HFF-Myc (cell line): ENCODE data around the gene TTLL10.

Source experiments
- DNase-seq: peaks from one replicate; pipeline ENCODE4 v3.0.0-alpha.2; 2011; ENCODE audit warnings: low read depth; ENCODE audit errors: extremely low read depth
- H3K4me3 ChIP-seq: replicated peaks from 2 replicates; pipeline ENCODE4 v1.5.1; 2011; ENCODE audit warnings: low read depth, mild to moderate bottlenecking, control low read depth, low read length
- TF ChIP-seq, protein P1 (sequence below): IDR thresholded peaks from 2 replicates; pipeline ENCODE4 v1.5.1; 2012; ENCODE audit warnings: mild to moderate bottlenecking, low read depth, low read length, control low read depth; ENCODE audit errors: missing control alignments

TTLL10 gene

GRCh38 chr1:1244192-1244811 is 70.6 kb downstream of the TTLL10 start:
- no peak overlapping the region for H3K4me3 ChIP-seq
- no peak for DNase-seq
- TF ChIP-seq, protein P1, sequence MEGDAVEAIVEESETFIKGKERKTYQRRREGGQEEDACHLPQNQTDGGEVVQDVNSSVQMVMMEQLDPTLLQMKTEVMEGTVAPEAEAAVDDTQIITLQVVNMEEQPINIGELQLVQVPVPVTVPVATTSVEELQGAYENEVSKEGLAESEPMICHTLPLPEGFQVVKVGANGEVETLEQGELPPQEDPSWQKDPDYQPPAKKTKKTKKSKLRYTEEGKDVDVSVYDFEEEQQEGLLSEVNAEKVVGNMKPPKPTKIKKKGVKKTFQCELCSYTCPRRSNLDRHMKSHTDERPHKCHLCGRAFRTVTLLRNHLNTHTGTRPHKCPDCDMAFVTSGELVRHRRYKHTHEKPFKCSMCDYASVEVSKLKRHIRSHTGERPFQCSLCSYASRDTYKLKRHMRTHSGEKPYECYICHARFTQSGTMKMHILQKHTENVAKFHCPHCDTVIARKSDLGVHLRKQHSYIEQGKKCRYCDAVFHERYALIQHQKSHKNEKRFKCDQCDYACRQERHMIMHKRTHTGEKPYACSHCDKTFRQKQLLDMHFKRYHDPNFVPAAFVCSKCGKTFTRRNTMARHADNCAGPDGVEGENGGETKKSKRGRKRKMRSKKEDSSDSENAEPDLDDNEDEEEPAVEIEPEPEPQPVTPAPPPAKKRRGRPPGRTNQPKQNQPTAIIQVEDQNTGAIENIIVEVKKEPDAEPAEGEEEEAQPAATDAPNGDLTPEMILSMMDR: no peak

DNA sequence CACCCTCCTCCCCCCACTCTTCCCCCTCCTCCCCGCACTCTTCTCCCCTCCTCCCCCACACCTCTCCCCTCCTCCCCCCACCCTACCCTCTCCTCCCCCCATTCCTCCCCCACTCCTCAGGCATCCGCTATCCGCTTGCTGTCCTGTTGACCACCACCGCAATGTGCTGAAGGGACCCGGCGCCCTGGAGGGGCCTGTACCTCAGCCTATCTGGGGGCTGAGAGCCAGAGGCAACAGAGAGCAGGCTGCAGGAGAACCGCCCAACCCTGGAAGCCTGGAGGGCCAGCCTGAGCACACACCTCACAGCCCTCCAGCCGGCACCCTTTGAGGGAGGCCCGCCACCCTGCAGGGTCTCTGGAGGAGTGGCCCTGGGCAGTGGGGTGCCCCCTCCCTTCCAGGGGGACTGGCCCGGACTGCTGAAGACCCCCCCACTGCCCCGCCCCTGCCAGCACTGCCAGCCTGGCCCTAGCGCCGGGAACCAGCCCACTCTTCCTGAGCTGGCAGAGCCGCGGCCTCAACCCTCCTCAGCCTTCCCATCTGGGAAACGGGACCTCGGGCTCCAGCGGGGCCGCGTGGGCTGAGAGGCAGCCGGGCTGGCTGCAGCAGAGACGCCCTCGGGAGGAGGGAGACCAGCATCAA is 71.6 kb downstream of the TTLL10 start:
- no peak for DNase-seq
- TF ChIP-seq, protein P1: no peak
- no peak overlapping the region for H3K4me3 ChIP-seq

- DNase-seq: no peak
- TF ChIP-seq, protein P1: no peak
- H3K4me3 ChIP-seq: no peak overlapping the region
These were observed 72.3 kb downstream of the TTLL10 start for GRCh38 chr1:1245817-1246576.

DNA sequence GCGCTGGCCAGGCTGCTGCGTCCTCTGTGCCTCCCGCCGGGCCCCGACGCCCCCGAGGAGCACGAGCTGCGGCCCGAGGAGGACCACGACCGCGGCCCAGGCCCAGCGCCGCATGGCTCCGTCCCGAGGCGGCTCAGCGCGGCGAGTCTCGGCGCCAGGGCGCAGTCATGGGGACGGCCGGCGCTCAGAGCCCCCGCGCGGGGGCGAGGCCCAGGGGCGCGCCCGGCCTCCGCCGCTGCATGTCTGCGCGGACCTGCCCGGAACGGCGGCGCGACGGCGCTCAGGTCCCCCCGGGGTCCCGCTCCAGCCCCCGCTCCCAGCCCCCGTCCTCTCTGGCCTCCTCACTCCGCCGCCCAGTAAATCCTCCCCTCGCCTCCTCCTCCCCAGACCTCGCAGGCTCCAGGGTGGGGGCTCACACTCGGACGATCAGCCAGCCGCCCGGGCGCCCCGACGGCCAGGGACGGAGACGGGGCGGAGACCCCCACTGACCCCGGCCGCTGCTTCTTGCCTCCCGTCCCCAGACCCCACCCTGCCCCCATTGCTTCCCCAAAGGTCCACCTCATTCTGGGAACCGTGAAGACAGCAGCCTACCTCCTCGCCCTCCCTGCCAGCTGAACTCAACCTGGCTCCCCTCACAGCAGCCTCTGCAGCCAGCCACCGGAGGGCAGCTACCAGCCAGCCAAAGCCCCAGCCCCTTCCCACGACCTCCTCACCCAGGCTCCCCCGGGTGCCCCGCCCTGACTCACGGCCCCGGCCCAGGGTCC is 73.1 kb downstream of the TTLL10 start, which contains the start of gene C1QTNF12:
C1QTNF12 (minus strand) TSS at position 146 of the 764 bp plus-strand sequence; CDS start at position 114, 32 bp downstream.
- DNase-seq: no peak
- TF ChIP-seq, protein P1: no peak
- H3K4me3 ChIP-seq: no peak within 1 kb of the TSS

GRCh38 chr1:1247341-1247913 is 73.7 kb downstream of the TTLL10 start:
- H3K4me3 ChIP-seq: no peak overlapping the region
- TF ChIP-seq, protein P1: no peak
- no peak for DNase-seq
